ENCODE results near the gene ASB18. TPM values are rescaled to one million over a fixed set of nuclear protein-coding genes. Genes with fewer than 3 reads are reported as not detected.
"Not testable (repeated sequence)": the region's sequence is repeated elsewhere in the genome, so short reads cannot be mapped to it uniquely, and the experiment has no call there.

ASB18 gene, protein sequence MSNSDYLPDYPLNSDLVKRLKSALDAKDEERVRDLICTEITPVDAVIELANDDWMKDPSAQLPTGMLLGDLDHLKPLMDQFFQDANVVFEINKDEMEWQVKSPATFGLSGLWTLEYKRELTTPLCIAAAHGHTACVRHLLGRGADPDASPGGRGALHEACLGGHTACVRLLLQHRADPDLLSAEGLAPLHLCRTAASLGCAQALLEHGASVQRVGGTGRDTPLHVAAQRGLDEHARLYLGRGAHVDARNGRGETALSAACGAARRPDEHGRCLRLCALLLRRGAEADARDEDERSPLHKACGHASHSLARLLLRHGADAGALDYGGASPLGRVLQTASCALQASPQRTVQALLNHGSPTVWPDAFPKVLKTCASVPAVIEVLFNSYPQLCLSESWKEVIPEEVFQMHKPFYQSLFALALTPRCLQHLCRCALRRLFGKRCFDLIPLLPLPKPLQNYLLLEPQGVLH
- not detected in 2 replicates for polyA plus RNA-seq (2014; cell fraction: cytosol; rRNA removed)
- polyA plus RNA-seq (2014; cell fraction: nucleus; rRNA removed) = not detected in 2 replicates

- no peak for DNase-seq (ENCODE audit: low spot score)
Measured at GRCh38 chr2:236264256-236264655, at the start of gene ASB18. Gene ASB18, minus strand, starts transcription at chr2:236264406. Its CDS starts 61 bp downstream, at chr2:236264345.

DNA sequence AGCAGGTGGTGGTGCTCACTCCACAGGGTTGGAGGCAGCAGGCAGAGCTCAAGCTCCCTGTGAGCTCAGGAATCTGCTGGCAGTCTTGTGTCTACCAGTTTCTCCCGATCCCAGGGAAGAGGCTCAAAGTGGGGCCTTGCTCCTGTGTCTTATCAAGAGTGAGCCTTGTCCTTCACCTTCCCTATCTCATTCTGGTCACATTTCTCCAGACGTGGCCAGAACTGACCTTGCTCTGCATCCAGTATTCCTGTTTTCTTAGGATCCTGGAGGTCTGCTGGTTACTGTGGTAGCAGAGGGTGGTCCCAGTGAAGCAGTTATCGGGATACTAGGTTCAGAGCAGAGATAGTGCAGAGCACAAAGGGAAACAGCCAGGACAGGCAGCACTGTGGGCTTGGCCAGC is 47.1 kb upstream of the ASB18 start:
- no peak for DNase-seq (ENCODE audit: low spot score)

GRCh38 chr2:236309669-236310029 is 45.4 kb upstream of the ASB18 start:
- DNase-seq (ENCODE audit: low spot score) = peak; percentile 12

- DNase-seq (ENCODE audit: low spot score) = no peak
Measured at GRCh38 chr2:236308855-236309668, 44.9 kb upstream of the ASB18 start.

DNA sequence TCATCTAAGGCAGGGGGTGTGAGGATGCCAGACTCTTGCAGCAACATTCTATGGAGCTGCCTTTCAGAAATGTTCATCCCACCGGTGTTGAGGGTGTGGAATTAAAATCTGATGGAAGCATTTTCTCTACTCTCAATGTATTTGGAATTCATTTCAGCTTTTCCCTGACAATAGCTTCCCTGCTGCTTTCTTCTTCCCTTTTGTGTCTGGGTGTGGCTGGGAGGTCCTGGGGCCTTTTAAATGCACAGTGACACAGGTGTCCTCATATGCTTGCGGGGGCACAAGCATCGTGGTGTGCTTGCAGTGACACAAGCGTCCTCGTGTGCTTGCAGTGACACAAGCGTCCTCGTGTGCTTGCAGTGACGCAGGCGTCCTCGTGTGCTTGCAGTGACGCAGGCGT is 43.4 kb upstream of the ASB18 start:
- DNase-seq (ENCODE audit: low spot score) = no peak

DNA sequence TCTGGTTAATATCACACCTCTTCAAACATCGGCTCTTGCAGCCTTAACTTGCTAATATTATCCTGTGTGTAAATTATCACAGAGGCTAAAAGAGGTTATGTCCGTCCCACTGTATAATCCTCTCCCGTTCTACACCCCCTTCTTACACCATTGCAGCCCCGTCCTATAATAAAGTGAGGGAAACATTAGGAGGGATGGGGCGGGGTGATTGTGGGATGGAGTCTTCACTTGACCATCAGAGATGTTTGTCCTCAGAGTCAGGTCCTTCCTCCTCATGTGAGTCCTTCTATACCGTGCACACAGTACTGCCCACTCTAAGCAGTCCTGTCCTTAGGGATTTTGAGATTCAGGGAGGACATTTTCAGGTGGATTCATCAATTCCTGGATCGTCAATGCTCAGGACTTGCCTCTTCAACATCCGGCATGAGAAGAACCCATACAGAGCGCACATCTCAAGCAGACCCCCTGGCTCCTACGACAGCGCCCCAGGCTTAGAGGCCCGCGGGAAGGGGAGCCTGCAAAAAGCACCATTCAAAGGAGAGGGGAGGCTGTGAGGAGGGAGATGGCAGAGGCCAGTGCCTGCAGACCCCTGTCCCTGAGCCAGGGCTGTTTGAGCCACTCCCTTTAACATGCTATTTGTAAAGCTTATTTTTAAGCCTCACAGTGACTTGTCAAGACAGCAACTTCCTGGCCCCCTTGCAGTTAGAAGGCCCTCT is 42.8 kb upstream of the ASB18 start:
- DNase-seq (ENCODE audit: low spot score) = no peak

DNA sequence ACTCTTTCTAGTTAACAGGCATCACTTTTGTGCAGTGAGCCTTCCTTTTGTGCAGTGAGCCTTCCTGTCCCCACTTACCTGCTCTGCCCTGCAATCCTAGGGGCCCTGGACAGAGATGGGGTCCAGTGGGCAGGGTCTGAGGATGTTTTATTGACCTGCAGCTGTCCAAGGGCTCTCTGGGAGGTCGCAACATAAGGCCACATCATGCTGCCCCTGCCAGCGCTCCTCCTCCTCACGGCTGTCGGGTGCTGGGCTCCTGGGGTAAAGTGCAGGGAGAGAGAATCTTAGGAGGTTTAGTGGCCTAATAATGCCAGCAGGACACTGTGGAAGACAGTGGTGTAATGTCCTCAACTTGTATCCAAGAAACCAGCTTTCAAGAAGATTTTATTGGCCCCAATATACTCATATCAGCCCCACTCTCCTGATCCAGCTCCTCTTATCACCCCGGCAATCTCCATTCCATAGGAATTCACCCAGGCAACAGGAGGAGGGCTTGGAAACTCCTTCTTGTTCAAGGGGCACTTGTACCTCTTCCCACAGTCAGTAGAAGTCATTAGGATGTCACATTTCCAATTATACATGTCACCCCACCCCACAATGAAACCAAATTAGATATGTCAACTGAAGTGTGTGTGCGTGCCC is 41.9 kb upstream of the ASB18 start:
- no peak for DNase-seq (ENCODE audit: low spot score)

DNA sequence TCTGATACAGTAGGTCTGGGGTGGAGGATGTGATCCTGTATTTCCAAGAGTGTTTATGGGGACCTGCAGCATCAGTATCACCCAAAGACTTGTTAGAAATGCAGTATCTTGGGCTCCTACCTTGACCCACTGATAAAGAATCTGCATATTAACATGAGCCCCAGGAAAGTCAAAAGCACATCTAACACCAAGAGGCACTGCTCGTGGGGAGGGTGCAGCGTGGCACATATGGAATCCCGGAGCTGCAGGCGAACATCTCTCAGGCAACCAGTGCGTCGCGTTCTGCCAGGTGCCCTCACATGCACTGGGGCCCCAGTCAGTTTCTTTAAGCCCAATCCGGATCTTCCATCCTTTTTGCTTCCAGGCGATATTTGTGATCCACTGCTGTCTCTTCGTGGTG is 41.3 kb upstream of the ASB18 start:
- DNase-seq (ENCODE audit: low spot score) = no peak

DNA sequence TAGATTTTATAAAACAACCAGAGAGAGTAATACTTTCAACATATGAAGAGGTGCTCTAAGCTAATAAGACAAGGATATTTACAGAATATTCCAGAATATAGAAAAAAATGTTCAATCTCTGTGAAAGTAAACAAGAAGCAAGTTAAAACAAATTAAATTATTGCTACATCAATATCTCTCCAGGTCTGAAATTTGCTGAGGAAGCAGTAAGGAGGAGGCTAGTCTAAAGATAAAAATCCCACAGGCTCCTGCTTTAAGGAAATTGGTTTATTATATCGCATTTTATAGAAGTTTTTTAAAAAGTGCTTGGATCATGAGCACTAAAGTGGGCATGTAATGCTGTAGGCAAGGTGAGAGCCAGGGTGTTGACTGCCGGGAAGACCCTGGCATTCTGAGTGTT is 39.7 kb upstream of the ASB18 start:
- DNase-seq (ENCODE audit: low spot score) = no peak

- no peak for DNase-seq (ENCODE audit: low spot score)
Measured at GRCh38 chr2:236302555-236302954, 38.3 kb upstream of the ASB18 start.

GRCh38 chr2:236298924-236299475 is 34.8 kb upstream of the ASB18 start:
- DNase-seq (ENCODE audit: low spot score) = no peak

- DNase-seq (ENCODE audit: low spot score) = no peak
Measured at GRCh38 chr2:236295481-236295880, 31.3 kb upstream of the ASB18 start.

- DNase-seq (ENCODE audit: low spot score) = no peak
Measured at GRCh38 chr2:236294647-236295046, 30.4 kb upstream of the ASB18 start.

DNA sequence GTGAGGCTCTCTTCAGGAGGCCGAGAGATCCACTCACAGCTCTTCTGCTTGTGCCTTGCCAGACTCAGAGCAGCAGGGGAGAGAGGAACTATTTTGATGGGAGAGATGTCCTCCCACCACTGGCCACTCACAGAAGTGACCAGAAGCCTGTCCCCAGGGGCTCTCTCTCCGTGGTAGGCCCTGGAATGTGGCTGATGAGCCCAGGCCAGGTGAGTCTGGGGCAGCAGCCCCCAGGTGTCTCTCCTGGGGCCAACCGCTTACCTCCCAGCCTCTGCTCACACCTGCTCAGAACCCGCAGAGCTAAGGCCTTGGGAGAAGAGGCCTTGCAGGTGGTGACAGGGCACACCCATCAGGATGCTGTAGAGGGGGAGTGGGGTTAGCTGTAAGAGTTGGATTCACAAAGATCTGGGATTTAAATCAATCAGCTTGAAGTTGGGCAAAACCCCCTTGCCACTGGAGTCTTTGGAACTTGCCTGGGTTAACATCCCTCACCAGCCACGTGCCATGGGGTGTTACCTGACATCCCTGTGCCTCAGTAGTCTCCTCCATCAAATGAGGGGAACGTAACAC is 29.1 kb upstream of the ASB18 start:
- no peak for DNase-seq (ENCODE audit: low spot score)

- no peak for DNase-seq (ENCODE audit: low spot score)
Measured at GRCh38 chr2:236291911-236292310, 27.7 kb upstream of the ASB18 start.

GRCh38 chr2:236291476-236291875 is 27.3 kb upstream of the ASB18 start:
- DNase-seq (ENCODE audit: low spot score) = no peak

GRCh38 chr2:236290742-236291425 is 26.7 kb upstream of the ASB18 start:
- no peak for DNase-seq (ENCODE audit: low spot score)

DNA sequence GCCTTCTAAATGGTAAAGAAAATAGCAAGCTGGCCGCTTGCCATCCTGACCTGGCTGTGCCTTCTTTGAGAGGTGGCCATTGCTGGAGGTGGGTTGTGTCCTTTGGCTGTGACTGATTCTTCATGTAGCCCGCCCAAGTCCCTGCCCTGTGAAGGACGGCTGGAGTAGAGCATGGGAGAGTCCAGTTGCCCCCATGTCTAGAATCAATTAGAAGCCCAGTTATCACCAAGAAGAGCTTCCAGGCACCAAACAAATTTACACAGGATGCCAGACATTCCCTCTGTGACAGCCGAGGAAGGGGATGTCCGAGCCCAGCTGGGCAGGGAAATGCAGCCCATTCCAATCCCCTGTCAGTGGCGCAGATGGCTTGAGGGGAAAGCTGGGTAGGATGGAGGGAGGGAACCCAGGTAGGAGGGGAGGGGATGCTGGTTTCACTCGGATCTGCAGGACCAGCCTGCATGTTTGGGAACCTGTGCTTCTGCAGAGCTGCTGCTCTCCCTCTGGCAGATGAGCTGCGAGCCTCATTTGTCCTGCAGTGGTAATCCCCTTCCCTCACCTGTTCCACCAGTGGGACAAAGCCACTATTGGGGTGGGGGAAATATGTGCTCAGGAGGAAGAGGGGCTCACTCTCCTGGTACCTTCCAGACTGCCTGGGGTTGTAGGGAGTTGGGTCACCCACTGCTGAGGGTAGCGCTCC is 25.7 kb upstream of the ASB18 start:
- DNase-seq (ENCODE audit: low spot score) = no peak

DNA sequence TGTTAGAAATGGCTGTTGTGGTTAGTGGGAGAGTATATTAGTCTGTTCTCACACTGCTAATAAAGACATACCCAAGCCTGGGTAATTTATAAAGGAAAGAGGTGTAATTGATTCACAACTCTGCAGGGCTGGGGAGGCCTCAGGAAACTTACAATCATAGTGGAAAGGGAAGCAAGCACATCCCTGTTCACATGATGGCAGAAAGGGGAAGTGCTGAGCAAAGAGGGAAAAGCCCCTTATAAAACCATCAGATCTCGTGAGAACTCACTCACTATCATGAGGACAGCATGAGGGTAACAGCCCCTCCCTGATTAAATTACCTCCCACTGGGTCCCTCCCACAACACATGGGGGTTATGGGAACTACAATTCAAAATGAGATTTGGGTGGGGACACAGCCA is 24.2 kb upstream of the ASB18 start:
- DNase-seq (ENCODE audit: low spot score) = not testable (repeated sequence)

- no peak for DNase-seq (ENCODE audit: low spot score)
Measured at GRCh38 chr2:236287656-236288055, 23.4 kb upstream of the ASB18 start.
